Measurements from ENCODE around the gene PRKCH.

Gene PRKCH

GRCh38 chr14:61540931-61541330, 219.6 kb downstream of the PRKCH start:
- no peak for DNase-seq (ENCODE audit: low read depth in 2 of 2, low spot score in 1 of 2)

GRCh38 chr14:61542848-61543790, 221.7 kb downstream of the PRKCH start:
- DNase-seq (ENCODE audit: low read depth in 2 of 2, low spot score in 1 of 2) = no peak

- DNase-seq (ENCODE audit: low read depth in 2 of 2, low spot score in 1 of 2) = no peak
Measured at GRCh38 chr14:61543946-61544345, 222.6 kb downstream of the PRKCH start.

GRCh38 chr14:61544448-61545330, 223.3 kb downstream of the PRKCH start:
- no peak for DNase-seq (ENCODE audit: low read depth in 2 of 2, low spot score in 1 of 2)

- DNase-seq (ENCODE audit: low read depth in 2 of 2, low spot score in 1 of 2) = no peak
Measured at GRCh38 chr14:61545726-61546455, 224.5 kb downstream of the PRKCH start.

GRCh38 chr14:61547186-61548069, 226.0 kb downstream of the PRKCH start:
- no peak for DNase-seq (ENCODE audit: low read depth in 2 of 2, low spot score in 1 of 2)

GRCh38 chr14:61549425-61549824, 228.0 kb downstream of the PRKCH start:
- no peak for DNase-seq (ENCODE audit: low read depth in 2 of 2, low spot score in 1 of 2)

- DNase-seq (ENCODE audit: low read depth in 2 of 2, low spot score in 1 of 2) = no peak
Measured at GRCh38 chr14:61551384-61551783, 230.0 kb downstream of the PRKCH start.

- DNase-seq (ENCODE audit: low read depth in 2 of 2, low spot score in 1 of 2) = no peak
Measured at GRCh38 chr14:61552241-61552640, 230.9 kb downstream of the PRKCH start.

GRCh38 chr14:61553730-61554641, 232.6 kb downstream of the PRKCH start:
- DNase-seq (ENCODE audit: low read depth in 2 of 2, low spot score in 1 of 2) = no peak

- DNase-seq (ENCODE audit: low read depth in 2 of 2, low spot score in 1 of 2) = no peak
Measured at GRCh38 chr14:61555056-61555838, 233.9 kb downstream of the PRKCH start.

GRCh38 chr14:61556455-61556854, 235.1 kb downstream of the PRKCH start:
- DNase-seq (ENCODE audit: low read depth in 2 of 2, low spot score in 1 of 2) = no peak

GRCh38 chr14:61557262-61557661, 235.9 kb downstream of the PRKCH start:
- DNase-seq (ENCODE audit: low read depth in 2 of 2, low spot score in 1 of 2) = no peak

GRCh38 chr14:61557854-61558253, 236.5 kb downstream of the PRKCH start:
- DNase-seq (ENCODE audit: low read depth in 2 of 2, low spot score in 1 of 2) = no peak

- no peak for DNase-seq (ENCODE audit: low read depth in 2 of 2, low spot score in 1 of 2)
Measured at GRCh38 chr14:61558271-61558670, 236.9 kb downstream of the PRKCH start.

GRCh38 chr14:61559641-61560201, 238.3 kb downstream of the PRKCH start:
- DNase-seq (ENCODE audit: low read depth in 2 of 2, low spot score in 1 of 2) = no peak

GRCh38 chr14:61560323-61560722, 238.9 kb downstream of the PRKCH start:
- DNase-seq (ENCODE audit: low read depth in 2 of 2, low spot score in 1 of 2) = no peak

GRCh38 chr14:61561104-61561503, 239.7 kb downstream of the PRKCH start:
- no peak for DNase-seq (ENCODE audit: low read depth in 2 of 2, low spot score in 1 of 2)
